ENCODE measurements around the gene CES2.

Gene CES2

DNA sequence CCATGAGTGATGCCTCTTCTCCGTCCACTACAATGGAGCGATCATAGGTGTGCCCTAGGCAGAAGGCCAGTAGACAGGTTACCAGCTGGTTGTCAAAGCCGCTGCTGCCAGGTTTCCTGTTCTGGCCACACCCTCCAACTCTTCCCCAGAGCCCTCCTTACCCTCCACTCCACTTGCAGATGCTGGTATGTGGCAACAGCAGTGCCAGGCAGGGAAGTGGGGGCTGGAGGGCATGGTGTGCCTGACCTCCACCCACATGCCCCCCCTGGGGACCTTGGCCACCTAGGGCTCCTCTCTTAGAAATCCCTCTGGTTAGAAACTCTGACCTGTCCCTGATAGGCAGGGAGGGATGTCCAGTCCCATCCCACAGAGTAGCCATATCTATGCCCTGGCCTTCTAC is 11.4 kb upstream of the CES2 start:
- Histone ChIP-seq H3F3A (ENCODE audit: insufficient read depth, low read length) (no peaks in the 10 kb centered on the region), H3K9ac (ENCODE audit: low read length) (no peak overlapping the region), H3K4me1 (ENCODE audit: low read length) (no peaks in the 10 kb centered on the region), H4K20me1 (ENCODE audit: insufficient read depth, low read length) (no peaks in the 10 kb centered on the region), H3K36me3 (replicated peaks; ENCODE audit: insufficient read depth, low read length) (no peaks in the 10 kb centered on the region), H3K4me3 (ENCODE audit: low read length) (no peak overlapping the region), H3K4me2 (ENCODE audit: low read depth, low read length) (no peak overlapping the region), H3K9me3 (replicated peaks; ENCODE audit: insufficient read depth, low read length) (no peaks in the 10 kb centered on the region), H2AFZ (ENCODE audit: low read length) (no peak overlapping the region), H3K27ac (ENCODE audit: low read length) (no peak overlapping the region), H3K9me2 (replicated peaks; ENCODE audit: insufficient read depth, low read length) (no peaks in the 10 kb centered on the region), H3K27me3 (replicated peaks; ENCODE audit: insufficient read depth, low read length) (peaks cover 58% of the 10 kb centered on the region), H3K79me2 (ENCODE audit: low read length) (no peaks in the 10 kb centered on the region)
- no peak for DNase-seq
- TF ChIP-seq, protein P1, sequence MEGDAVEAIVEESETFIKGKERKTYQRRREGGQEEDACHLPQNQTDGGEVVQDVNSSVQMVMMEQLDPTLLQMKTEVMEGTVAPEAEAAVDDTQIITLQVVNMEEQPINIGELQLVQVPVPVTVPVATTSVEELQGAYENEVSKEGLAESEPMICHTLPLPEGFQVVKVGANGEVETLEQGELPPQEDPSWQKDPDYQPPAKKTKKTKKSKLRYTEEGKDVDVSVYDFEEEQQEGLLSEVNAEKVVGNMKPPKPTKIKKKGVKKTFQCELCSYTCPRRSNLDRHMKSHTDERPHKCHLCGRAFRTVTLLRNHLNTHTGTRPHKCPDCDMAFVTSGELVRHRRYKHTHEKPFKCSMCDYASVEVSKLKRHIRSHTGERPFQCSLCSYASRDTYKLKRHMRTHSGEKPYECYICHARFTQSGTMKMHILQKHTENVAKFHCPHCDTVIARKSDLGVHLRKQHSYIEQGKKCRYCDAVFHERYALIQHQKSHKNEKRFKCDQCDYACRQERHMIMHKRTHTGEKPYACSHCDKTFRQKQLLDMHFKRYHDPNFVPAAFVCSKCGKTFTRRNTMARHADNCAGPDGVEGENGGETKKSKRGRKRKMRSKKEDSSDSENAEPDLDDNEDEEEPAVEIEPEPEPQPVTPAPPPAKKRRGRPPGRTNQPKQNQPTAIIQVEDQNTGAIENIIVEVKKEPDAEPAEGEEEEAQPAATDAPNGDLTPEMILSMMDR (IDR thresholded peaks at IDR 0.05; ENCODE audit: low read length) = no peak
- TF ChIP-seq EZH2phosphoT487 (IDR thresholded peaks at IDR 0.05; ENCODE audit: low read length) = no peak
- no peak for TF ChIP-seq EZH2 (optimal IDR thresholded peaks at IDR 0.05; ENCODE audit: low read depth, low read length)

DNA sequence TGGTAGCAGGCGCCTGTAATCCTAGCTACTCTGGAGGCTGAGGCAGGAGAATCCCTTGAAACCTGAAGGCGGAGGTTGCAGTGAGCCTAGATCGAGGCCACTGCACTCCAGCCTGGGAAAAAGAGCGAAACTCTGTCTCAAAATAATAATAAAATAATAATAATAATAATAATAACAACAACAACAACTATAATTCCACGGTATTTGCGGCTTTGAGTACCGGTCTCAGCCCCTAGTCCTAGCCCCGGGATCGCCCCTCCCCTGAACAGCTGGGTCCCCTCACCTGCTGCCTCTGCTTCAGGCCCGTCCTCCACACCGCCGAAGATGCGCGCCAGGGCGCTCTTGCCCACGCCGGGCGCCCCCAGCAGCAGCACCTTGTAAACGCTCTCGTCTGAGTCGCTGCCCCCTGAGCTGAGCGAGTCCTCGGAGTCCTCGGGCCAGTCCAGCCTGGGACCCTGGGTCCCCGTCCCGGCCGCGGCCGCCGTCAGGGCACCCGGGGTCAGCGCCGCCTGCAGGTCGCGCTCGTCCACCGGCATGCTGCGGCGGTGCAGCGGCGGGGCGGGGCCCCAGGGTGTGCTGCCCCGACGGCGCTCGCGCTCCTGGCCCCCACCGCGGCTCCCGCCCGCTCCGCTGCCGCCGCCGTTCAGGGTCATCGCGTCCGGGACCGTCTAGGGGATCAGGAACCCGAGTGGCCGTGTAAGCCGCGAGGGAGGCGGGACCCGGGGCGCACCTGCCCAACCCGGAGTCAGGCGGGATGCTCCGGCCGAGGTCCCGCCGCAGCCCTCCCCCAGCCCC is 10.6 kb upstream of the CES2 start:
- DNase-seq = peak; percentile 27
- H3K36me3 ChIP-seq (replicated peaks; ENCODE audit: insufficient read depth, low read length) = no peaks in the 10 kb centered on the region
- peak overlapping the region; percentile 23; the same call in 1 of the 2 replicates for H3K9ac ChIP-seq (ENCODE audit: low read length)
- no peaks in the 10 kb centered on the region; the same call in 1 of the 2 replicates for H3F3A ChIP-seq (ENCODE audit: insufficient read depth, low read length)
- H3K4me2 ChIP-seq (ENCODE audit: low read depth, low read length) = peak overlapping the region; percentile 87
- H3K27ac ChIP-seq (ENCODE audit: low read length) = no peak overlapping the region
- TF ChIP-seq, protein P1 (IDR thresholded peaks at IDR 0.05; ENCODE audit: low read length) = peak; percentile 39
- TF ChIP-seq EZH2phosphoT487 (IDR thresholded peaks at IDR 0.05; ENCODE audit: low read length) = no peak
- H3K4me1 ChIP-seq (ENCODE audit: low read length) = no peaks in the 10 kb centered on the region
- peak overlapping the region; percentile 58 for H3K4me3 ChIP-seq (ENCODE audit: low read length)
- H2AFZ ChIP-seq (ENCODE audit: low read length) = peak overlapping the region; percentile 82
- H4K20me1 ChIP-seq (ENCODE audit: insufficient read depth, low read length) = no peaks in the 10 kb centered on the region
- peaks cover 52% of the 10 kb centered on the region for H3K27me3 ChIP-seq (replicated peaks; ENCODE audit: insufficient read depth, low read length)
- H3K9me3 ChIP-seq (replicated peaks; ENCODE audit: insufficient read depth, low read length) = no peaks in the 10 kb centered on the region
- H3K79me2 ChIP-seq (ENCODE audit: low read length) = no peaks in the 10 kb centered on the region
- no peaks in the 10 kb centered on the region for H3K9me2 ChIP-seq (replicated peaks; ENCODE audit: insufficient read depth, low read length)

DNA sequence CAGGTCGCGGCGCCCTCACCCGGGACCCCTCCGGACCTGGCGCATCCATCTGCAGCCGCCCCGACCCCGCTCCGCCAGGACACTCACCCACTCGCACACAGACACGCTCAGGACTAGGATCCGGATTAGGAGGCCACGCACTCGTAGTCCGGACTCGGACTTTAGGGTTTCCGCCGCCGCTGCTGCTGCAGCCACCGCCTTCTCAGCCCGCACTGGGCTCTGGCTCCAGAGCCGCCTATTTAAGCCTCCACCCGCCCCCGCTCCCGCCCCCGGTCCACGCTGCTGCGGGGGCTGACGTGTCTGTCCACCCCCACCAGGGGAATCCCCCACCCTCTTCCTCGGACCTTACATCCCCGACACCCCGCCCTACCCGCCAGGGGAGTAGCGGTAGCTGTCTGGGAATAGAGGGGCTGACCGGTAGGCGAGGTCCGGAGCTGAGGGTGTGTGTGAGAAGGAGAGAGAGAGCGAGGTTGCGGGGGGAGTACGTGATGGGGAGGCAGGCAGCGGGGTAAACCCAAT is 9.9 kb upstream of the CES2 start, which contains the start of gene RRAD:
RRAD (minus strand) TSS at position 214 of the 519 bp plus-strand sequence. CDS start 356 bp downstream, outside the sequence.
- H3F3A ChIP-seq (ENCODE audit: insufficient read depth, low read length) = no peaks in the 10 kb centered on the region; the same call in 1 of the 2 replicates
- H3K4me2 ChIP-seq (ENCODE audit: low read depth, low read length) = peak within 1 kb of the TSS; percentile 87
- no peak within 1 kb of the TSS for H3K27ac ChIP-seq (ENCODE audit: low read length)
- H3K9me3 ChIP-seq (replicated peaks; ENCODE audit: insufficient read depth, low read length) = no peaks in the 10 kb centered on the region
- no peaks in the 10 kb centered on the region for H4K20me1 ChIP-seq (ENCODE audit: insufficient read depth, low read length)
- no peaks in the 10 kb centered on the region for H3K79me2 ChIP-seq (ENCODE audit: low read length)
- H3K36me3 ChIP-seq (replicated peaks; ENCODE audit: insufficient read depth, low read length) = no peaks in the 10 kb centered on the region
- H3K4me1 ChIP-seq (ENCODE audit: low read length) = no peaks in the 10 kb centered on the region
- no peak for DNase-seq
- TF ChIP-seq EZH2 (optimal IDR thresholded peaks at IDR 0.05; ENCODE audit: low read depth, low read length) = no peak
- no peak for TF ChIP-seq EZH2phosphoT487 (IDR thresholded peaks at IDR 0.05; ENCODE audit: low read length)
- TF ChIP-seq, protein P1 (IDR thresholded peaks at IDR 0.05; ENCODE audit: low read length) = no peak
- H3K27me3 ChIP-seq (replicated peaks; ENCODE audit: insufficient read depth, low read length) = peaks cover 45% of the 10 kb centered on the region
- H3K4me3 ChIP-seq (ENCODE audit: low read length) = peak within 1 kb of the TSS; percentile 58
- H2AFZ ChIP-seq (ENCODE audit: low read length) = peak within 1 kb of the TSS; percentile 82
- peak within 1 kb of the TSS; percentile 23; the same call in 1 of the 2 replicates for H3K9ac ChIP-seq (ENCODE audit: low read length)
- H3K9me2 ChIP-seq (replicated peaks; ENCODE audit: insufficient read depth, low read length) = no peaks in the 10 kb centered on the region

Data from MM.1S (cell line).